GM21528 (cell line): ENCODE measurements around the gene ANKMY1.

Experiments
- ATAC-seq: cut with Tn5 transposase; IDR thresholded peaks from one replicate; pipeline ENCODE4 v1.9.1; 2021; ENCODE audit warnings: mild to moderate bottlenecking, moderate library complexity; ENCODE audit not compliant: unreplicated experiment, low FRiP score

The ANKMY1 gene

DNA sequence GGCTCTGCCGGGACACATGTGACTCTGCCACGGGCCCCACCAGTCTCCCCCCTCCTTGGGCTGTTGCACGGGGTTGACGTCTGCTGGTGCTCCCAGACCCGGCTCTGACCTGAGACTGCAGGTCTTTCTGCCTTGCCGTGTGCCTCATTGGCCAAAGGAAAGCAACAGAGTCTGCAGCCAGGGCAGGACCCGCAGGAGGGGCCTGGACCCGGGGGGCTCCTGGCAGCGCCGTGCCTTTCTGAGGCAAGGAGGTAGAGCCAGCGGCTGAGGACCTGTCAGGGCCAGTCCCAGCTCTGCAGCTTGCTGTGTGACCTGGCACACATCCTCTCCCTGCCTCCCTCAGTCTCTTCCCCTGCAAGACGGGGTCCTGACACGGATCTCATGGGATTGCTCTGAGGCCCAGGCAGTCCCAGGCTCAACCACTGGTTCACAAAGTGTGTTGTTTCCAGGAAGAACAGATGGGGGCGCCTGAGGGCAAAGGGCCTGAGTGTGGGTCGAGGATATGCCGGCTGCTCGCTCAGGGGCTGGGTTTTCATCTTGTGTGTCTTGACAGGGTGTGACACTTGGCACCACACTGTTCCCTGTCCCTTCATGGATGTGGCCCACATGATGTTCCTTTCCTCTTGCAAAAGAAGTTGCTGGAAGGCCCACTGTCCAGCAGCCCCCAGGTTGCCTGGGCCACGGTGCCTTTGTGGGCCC is 37.7 kb upstream of the ANKMY1 start:
- ATAC-seq = no peak

DNA sequence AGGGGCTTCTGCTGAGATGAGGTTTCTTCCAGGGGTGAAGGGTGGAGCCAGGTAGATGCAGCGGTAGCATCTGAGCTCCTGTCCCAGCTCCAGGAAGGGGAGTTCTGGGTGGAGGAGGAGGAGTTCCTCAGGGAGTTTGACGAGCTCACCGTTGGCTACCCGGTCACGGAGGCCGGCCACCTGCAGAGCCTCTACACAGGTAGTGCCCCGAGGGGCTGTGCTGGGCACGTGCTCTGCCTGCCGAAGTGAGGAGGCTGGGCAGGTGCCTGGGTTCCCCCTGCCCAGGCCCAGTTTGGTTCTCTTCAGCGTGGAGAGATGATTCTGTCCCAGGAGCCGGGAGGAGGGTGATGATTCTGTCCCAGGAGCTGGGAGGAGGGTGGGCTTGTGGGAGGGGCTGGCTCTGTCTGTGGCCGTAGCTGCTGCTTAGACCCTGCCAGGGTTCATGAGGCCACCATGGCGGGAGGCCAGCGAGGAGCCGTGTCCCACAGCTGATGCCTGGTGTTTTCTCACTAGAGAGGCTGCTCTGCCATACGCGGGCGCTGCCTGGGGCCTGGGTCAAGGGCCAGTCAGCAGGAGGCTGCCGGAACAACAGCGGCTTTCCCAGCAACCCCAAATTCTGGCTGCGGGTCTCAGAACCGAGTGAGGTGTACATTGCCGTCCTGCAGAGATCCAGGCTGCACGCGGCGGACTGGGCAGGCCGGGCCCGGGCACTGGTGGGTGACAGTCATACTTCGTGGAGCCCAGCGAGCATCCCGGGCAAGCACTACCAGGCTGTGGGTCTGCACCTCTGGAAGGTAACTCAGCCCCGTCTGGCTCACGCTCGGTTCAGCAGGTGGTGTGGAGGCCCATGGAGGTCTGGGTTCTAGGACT is 37.0 kb upstream of the ANKMY1 start:
- no peak for ATAC-seq

DNA sequence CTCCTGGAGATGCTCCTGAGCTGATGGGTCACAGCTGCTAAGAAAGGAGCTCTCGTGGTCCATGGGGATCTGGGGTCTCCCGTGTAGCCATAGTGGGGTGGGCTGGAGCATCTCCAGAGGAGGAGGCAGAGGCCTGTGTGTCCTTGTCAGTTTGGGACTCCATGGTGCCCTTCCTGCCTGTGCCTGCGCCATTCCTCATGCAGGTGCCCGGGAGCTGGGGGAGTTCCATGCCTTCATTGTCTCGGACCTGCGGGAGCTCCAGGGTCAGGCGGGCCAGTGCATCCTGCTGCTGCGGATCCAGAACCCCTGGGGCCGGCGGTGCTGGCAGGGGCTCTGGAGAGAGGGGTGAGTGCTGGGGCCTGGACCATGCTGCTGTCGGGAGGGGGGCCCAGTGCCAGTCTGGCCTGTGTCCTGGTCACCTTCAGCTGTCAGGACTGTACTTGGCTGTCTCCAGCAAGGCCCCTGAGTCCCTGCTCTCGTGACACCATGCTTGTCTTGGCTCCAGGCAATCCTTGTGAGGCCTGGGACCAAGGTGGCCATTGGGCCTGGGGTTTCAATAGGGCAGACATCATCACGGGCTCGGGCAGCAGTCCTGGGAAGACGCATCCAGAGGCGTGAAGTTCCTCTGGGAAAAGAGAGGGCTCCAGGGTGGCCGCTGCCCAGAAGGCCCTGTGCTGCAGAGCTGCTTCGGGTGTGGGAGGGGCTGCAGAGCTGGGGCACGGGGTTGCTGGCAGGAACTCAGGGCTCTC is 36.1 kb upstream of the ANKMY1 start:
- ATAC-seq = no peak

DNA sequence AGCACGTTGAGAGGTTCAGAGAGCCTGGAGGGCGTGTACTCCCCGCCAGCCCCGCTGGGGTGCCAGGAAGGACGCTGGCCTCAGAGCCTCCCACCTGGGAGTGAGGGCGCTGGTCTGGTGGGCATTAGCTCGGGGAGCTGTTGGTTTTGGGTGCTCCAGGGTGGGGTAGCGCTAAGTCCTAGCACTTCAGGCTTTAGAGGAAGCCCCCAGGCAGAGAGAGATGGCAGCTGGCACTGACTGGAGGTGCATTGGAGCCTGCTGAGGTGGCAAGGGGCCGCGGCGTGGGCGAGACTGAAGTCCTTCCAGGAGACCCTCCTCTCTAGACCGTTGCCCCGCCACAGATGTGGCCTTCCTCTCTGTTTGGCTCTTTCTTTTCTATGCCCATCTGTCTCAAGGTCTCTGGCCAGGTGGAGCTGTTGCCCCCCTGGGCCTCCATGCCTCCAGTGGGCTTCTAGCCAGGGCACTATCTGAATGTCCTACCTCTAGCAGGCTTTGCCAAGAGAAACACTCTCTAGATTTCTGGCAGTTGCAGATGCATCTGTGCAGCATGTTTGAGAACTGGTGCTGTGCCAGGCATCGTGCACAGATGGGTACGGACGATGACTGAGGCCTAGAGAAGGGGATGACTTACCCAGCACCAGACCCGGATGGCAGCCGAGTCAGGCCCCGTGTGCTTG is 35.4 kb upstream of the ANKMY1 start:
- ATAC-seq = no peak

DNA sequence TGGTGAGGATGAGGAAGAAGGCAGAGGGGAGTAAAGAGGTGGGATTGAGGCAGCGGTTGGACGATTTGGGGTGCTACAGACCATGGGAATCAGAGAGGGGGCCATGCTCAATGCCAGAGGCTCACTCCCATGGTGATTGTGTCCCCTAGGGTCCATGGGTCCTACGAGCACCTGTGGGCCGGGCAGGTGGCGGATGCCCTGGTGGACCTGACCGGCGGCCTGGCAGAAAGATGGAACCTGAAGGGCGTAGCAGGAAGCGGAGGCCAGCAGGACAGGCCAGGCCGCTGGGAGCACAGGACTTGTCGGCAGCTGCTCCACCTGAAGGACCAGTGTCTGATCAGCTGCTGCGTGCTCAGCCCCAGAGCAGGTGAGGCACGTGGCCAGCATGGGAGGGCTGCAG is 34.0 kb upstream of the ANKMY1 start:
- ATAC-seq = no peak

DNA sequence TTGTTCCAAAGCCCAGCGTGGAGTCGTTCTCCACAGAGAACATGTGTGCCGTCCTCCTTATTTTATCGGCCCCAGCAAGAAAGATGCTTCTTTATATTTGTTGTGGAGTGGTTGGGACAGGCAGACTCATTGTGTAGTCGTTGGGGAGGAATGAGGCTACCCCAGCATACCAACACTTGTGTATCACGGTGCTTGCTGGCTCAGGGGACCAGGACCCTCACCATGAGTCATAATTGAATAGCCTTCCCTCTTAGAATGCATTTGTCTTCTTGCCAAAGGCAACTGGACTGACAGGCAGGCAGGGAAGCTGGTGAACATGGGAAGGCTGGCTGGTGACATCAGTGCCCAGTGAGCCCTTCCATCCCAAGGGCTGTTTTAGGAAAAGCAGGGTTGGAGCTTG is 33.4 kb upstream of the ANKMY1 start:
- ATAC-seq = no peak

DNA sequence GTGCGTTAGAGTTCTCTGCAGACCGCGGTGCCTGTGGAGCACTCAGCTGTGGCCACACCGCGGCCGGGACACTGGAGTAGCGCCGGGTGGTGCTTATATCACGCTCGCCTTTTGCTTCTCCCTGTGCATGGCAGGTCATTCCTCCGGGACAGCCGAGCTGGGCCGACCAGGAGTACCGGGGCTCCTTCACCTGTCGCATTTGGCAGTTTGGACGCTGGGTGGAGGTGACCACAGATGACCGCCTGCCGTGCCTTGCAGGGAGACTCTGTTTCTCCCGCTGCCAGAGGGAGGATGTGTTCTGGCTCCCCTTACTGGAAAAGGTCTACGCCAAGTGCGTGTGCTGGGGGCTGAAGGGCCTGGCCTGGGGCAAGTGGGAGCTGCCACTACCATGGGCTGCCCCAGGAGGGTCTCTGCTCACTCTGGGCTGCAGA is 32.9 kb upstream of the ANKMY1 start:
- ATAC-seq = no peak

DNA sequence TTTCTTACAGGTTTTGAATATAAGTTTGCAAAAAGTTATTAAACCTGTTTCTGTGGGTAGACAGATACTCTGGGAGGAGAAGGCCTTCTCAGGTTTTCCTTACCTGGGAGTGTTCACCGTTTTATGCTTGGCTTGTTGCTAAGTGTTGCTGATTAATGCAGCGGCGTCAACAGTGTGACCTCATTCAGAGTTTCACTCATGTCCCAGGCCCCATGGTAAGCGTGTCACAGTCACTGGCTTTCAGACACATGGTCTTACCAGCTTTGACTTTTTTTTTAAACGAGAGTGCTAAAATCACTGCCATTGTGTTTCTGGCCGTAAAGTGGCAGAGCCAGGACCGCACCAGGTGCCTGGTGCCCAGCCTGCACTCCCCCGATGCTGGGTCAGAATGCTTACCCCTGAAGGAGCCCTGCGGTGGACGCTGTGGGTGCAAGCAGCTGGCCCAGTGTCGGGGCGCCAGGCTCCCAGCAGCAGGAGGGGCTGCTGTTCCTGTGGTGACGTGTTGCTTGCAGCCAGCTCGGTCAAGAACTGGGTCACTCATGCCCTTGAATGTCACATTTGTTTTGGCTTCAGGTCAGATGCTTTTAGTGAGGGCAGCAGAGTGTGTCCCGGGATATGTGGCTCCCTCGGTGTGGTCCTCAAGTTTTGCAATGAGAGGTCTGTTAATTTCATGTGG is 32.2 kb upstream of the ANKMY1 start:
- no peak for ATAC-seq

DNA sequence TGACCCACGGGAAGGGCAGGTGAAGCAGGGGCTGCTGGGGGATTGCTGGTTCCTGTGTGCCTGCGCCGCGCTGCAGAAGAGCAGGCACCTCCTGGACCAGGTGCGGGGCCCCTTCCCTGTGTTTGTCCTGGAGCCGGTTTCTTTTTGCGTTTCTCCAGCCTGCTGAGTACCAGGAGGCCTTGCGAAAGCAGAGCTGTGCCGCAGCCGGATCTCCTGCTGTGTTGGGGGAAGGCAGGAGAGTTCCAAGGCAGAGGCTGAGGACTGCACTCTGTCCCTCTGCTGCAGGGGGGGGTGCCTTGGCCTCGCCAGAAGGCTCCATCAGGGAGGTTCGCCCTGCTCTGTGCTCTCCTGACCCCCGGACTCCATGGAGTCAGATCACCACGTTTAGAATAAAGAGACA is 31.6 kb upstream of the ANKMY1 start:
- no peak for ATAC-seq

DNA sequence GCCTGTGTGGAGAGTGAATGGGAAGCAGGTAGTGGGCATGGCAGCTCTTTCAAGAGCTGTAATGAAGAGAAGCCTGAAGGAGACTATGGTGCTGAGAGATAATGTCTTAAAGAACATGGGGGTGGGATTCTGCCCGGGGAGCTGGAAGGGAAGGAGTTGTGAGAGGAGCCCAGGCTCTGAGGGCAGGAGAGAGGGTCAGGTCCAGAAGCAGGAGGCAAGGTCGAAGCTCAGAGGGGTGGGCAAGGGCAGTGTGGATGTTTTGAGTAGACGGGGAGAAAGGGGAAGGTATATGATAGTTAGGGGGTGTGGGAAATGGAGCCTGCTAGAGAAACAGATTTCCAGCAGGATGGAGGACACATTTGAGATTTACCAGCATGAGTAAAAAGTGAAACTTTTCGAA is 30.9 kb upstream of the ANKMY1 start:
- ATAC-seq = no peak

DNA sequence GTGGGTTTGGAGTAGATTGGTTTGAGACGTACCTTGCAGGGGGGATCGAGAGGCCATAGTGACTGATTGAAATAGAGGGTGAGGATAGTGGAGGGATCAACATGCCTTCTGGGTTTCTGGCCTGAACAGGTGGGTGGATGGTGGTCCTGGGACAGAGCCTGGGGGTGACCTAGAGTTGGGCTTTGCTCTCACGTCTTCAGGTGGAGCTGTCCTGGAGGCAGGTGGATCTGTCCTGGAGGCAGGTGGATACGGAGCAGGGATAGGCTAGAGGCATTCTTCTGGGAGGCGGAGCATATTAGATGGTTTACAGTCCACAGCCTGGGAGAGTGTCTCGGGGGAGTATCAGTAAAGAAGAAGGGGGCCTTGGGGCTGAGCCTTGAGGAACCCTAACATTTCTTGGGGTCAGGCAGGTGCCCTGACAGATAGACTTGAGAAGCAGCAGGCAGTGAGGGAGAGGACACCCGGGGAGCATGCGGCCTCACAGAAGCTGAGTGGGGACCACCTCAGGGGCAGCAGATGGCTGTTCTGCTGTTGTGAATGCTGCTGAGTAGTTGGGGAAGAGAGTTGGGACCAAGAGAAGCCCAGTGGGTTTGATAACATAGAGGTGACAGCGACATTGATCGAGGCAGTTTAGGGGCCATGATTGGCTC is 30.3 kb upstream of the ANKMY1 start:
- no peak for ATAC-seq

DNA sequence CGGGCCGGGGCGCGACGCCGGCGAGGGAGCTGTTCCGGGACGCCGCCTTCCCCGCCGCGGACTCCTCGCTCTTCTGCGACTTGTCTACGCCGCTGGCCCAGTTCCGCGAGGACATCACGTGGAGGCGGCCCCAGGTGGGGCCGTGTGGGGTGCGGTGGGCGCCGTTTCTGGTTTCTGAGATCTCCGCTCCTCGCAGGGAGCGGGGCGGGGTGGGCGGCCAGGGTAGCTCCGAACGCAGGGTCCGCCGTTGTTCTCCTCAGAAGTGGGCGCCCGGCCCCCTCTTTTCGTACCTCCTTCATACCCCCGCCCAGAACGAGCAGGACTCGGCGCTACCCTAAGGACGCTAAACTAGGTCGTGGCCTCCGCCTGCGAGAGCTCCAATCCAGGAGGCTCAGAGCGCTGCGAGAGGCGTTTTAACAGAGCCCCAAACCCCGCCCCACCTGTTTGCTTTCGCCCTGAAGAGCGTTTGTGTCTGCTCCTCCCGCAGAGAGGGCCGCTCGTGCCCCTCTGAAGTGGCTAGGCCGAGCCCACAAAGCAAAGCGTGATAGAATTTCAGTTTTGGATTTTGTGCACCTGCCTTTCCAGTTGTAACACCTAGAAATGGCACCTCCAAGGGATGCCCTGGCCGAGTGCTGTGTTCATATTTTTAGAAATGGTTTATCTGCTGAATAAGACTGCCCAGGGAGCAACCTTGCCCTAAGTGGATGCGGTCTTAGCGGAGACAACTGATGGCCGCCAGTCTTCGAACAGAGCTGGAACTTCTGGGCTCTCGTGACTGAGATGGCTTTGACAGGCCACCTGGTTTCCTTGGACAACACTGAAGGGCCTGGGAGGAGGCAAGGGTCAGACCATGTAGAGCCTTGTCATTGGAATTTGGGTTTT is 29.4 kb upstream of the ANKMY1 start:
- peak; percentile 10 for ATAC-seq

DNA sequence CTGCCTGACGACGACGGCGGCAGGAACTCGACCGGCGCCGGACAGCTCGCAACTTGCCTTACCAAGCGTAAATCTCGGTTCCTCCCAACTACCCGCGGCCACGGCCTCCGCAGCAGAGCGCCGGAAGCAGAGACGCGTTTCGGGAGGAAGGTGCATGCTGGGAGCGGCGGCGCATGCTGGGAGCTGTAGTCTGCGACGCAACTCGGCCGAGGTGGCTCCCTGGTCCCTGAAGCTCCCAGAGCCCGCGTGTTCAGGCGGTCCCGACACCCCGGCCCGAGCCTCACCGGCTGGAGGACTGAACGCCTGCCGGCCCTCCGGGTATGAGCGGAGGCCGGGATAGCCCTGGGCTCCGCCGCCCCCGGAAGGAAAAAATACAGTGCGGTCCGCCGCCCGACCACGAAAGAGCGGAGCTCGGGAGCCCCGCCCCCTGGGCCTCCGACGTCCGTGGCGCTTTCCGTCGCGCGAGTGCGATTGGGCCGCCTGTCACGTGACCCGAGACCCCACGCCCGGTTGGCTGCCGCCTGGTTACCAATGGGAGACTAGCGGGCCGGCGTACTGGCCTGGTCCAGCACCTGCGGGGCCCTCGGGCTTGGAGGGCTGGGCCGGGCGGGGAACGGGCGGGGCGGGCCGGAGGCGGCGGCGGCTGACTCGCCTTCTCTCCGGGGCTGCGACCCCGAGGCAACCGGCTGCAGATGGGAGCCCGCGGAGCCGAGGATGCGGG is 28.6 kb upstream of the ANKMY1 start, which contains the start of gene CAPN10:
TSS of gene CAPN10 (plus strand) at position 537 of the 721 bp plus-strand sequence. CDS start at position 715, 178 bp downstream.
- ATAC-seq = peak; percentile 61

DNA sequence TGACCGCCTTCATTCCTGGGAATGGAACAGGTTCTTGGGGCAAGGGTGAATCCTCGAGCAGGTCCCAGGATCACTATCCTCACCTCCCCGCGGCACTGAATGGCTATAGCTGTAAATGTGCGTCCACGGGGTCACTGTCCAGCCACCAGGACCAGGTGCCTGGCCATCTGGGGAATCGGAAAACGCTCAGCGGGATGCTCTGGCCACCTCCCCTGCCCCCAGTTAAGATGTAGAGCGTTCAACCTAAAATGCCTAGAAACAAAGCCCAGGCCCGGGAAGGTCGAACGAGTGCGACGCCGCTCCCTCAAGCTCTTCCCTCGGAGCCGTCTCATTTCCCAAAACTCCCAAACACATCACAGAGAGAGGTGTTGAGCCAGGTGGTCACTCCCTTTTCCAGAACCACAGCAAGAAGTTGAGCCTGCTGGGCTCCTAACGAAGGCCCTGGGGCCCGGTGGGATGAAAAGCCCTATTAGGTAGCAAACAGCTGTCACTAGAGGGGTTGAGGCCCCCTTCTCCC is 28.0 kb upstream of the ANKMY1 start:
- no peak for ATAC-seq

DNA sequence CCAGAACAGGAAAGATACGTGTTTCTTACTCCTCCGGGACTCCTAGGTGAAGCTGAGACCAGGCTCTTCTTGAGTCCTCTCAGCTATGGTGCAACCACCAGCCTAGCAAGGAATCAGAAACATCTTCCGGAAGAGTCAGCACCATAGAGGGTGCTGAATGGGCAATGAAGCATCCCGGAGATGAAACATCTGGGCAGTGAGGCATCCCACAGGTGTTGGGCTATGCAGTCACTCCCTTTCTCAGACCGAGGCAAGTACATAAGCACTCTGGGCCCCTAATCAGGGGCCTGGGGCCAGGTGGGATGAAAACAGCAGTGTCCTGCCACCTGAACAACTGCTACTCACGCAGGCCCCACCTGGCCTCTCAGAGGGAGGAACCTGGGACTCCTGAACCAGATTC is 27.3 kb upstream of the ANKMY1 start:
- peak; percentile 34 for ATAC-seq

DNA sequence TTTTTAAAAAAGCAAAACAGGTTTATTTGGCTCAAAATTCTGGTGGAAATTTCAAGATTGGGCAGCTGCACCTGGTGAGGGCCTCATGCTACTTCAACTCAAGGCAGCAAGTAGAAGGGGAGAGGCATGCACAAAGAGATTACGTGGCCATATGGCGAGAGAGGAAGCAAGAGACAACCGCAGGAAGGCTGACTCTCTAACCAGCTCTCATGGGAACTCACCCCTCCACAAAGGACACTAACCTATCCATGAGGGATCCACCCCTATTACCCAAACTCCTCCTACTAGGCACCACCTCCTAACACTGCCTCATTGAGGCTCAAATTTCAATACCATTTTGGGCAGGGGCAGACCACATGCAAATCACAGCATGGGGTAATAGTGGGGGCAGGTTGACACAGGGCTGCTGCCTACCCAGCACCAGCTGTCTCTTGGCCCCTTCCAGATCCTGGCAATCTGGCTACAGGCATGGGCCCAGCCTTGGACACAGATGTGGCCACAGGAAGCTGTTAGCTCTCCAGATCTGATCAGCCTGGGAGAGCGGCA is 26.8 kb upstream of the ANKMY1 start:
- ATAC-seq = peak; percentile 57

DNA sequence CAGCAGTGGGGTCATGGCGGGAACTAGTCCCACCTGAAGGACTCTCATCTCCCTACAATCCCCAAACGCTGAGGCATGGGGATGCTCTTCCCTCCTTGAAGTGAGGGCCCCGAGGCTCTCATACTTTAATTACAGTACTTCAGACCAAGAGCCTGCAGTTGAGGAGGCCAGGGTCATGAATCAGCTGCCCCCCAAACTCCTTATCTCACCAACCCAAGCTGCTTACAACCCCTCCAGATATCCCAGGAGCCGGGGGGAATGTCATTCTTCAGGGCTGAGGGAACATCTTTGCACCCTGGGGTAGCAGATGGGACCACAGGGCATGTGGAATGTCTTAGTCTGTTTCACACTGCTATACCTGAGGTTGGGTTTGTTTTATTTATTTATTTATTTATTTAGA is 26.0 kb upstream of the ANKMY1 start:
- ATAC-seq = no peak
